K562 (cell line): Measurements from ENCODE around the gene C1orf74. TPM values are rescaled to one million over a fixed set of nuclear protein-coding genes. Genes with fewer than 3 reads are reported as not detected.

ENCODE experiments used
- ATAC-seq: fragments of 200-7000 bp; cut with Tn5 transposase; 3 replicates; pipeline ENCODE4 v1.9.1; 2020; ENCODE audit warnings: moderate library complexity
- BruUV-seq: library from RNA; stranded (reverse); fragments of 400-500 nt; replicated peaks from 2 replicates; lab custom pipeline; 2021; lab: Mats Ljungman, UMichigan
- CTCF ChIA-PET: fragments of 300-600 bp; formaldehyde crosslinking; extraction: SDS; loops from one replicate; lab custom pipeline; 2021; ENCODE audit warnings: low intra/inter-chr PET ratio; lab: Yijun Ruan, JAX
- POLR2A ChIA-PET: fragments of 300-600, 350-650 bp; sonication (Branson Sonifier 250); formaldehyde crosslinking; extraction: SDS; loops from one replicate; lab custom pipeline; 2021; ENCODE audit warnings: antibody characterized with exemption, inconsistent platforms; lab: Yijun Ruan, JAX
- DNase-seq, 4 experiments: peaks; one replicate each; pipeline versions ENCODE4 v3.0.0 to v3.0.0-alpha.2; 2011 to 2018; ENCODE audit warnings: low spot score in 3 of 4, mixed read lengths in 3 of 4; ENCODE audit errors: extremely low read depth in 1 of 4
- FAIRE-seq: peaks from 2 replicates; lab custom pipeline; 2011; peaks lifted over from hg19 to GRCh38; lab: Jason Lieb, UNC
- H2AFZ ChIP-seq: 2 replicates; pipeline ENCODE4 v1.6.0; 2011; ENCODE audit warnings: low read depth, low read length, control low read depth, inconsistent platforms
- H3K27ac ChIP-seq: fragments of 200-600 bp; 3 replicates; pipeline ENCODE4 v1.8.0; 2011; ENCODE audit warnings: low read depth, mild to moderate bottlenecking, control low read depth, inconsistent platforms, low read length, moderate library complexity, mixed read lengths; ENCODE audit errors: extremely low read depth
- H3K27me3 ChIP-seq, 2 experiments: fragments of 300-600 bp in 1 of 2; 2 replicates in 1 of 2; 3 replicates in 1 of 2; pipeline versions ENCODE4 v1.6.0 to v1.8.0; 2011; ENCODE audit warnings: inconsistent platforms in 2 of 2, low read length in 2 of 2, mild to moderate bottlenecking in 1 of 2, mixed read lengths in 1 of 2, moderate library complexity in 1 of 2; ENCODE audit not compliant: control insufficient read depth in 2 of 2, insufficient read depth in 2 of 2
- H3K36me3 ChIP-seq: fragments of 300-600 bp; 3 replicates; pipeline ENCODE4 v1.8.0; 2011; ENCODE audit warnings: mild to moderate bottlenecking, low read length, inconsistent platforms; ENCODE audit not compliant: control insufficient read depth, insufficient read depth
- H3K4me1 ChIP-seq, 2 experiments: fragments of 200-600 bp in 1 of 2; replicated peaks in 1 of 2; 2 replicates in 1 of 2; 3 replicates in 1 of 2; pipeline versions ENCODE4 v1.5.1 to v1.8.0; 2011; ENCODE audit warnings: inconsistent platforms in 2 of 2, low read length in 2 of 2, mild to moderate bottlenecking in 1 of 2, mixed read lengths in 1 of 2, moderate library complexity in 1 of 2; ENCODE audit not compliant: control insufficient read depth in 2 of 2, insufficient read depth in 2 of 2
- H3K4me2 ChIP-seq: 2 replicates; pipeline ENCODE4 v1.6.1; 2011; ENCODE audit warnings: low read length, control low read depth, inconsistent platforms, mixed read lengths; ENCODE audit not compliant: insufficient read depth
- H3K4me3 ChIP-seq: fragments of 200-600 bp; sonication (generic), shearing (Covaris generic); 2 replicates; pipeline ENCODE4 v1.5.1; 2016; ENCODE audit warnings: control low read depth, inconsistent platforms
- H3K79me2 ChIP-seq: fragments of 200-600 bp; 3 replicates; pipeline ENCODE4 v1.8.0; 2011; ENCODE audit warnings: low read length, inconsistent platforms; ENCODE audit not compliant: control insufficient read depth, insufficient read depth
- H3K9ac ChIP-seq, 2 experiments: 2 replicates each; pipeline versions ENCODE4 v1.6.0 to v1.6.1; 2011; ENCODE audit warnings: low read depth in 2 of 2, low read length in 2 of 2, control low read depth in 1 of 2, inconsistent platforms in 1 of 2, mild to moderate bottlenecking in 1 of 2, mixed read lengths in 1 of 2; ENCODE audit not compliant: insufficient read depth in 1 of 2
- H3K9me1 ChIP-seq: one replicate; pipeline ENCODE4 v1.6.0; 2011; ENCODE audit warnings: inconsistent platforms, mild to moderate bottlenecking, low read length, moderate library complexity; ENCODE audit not compliant: control insufficient read depth, insufficient read depth
- H3K9me3 ChIP-seq: replicated peaks from 2 replicates; pipeline ENCODE4 v1.5.1; 2011; ENCODE audit warnings: low read depth, low read length, inconsistent platforms; ENCODE audit not compliant: control insufficient read depth, insufficient read depth
- H4K20me1 ChIP-seq: replicated peaks from 2 replicates; pipeline ENCODE4 v1.6.1; 2011; ENCODE audit warnings: low read length, inconsistent platforms, mixed read lengths; ENCODE audit not compliant: control insufficient read depth, insufficient read depth
- ARHGAP35 ChIP-seq: fragments of 450-650 bp; IDR thresholded peaks from 2 replicates; pipeline ENCODE4 v1.6.1; 2018; ENCODE audit not compliant: partially characterized antibody
- EGR1 ChIP-seq: fragments of 450-650 bp; conservative IDR thresholded peaks from 2 replicates; pipeline ENCODE4 v1.6.1; 2017; ENCODE audit warnings: mild to moderate bottlenecking
- RFX5 ChIP-seq: IDR thresholded peaks from 2 replicates; pipeline ENCODE4 v1.6.1; 2011; ENCODE audit warnings: low read depth, mild to moderate bottlenecking, improper control_type of control experiment, low read length
- TCF7L2 ChIP-seq: fragments of 150-350 bp; IDR thresholded peaks from 2 replicates; pipeline ENCODE4 v1.6.1; 2016; ENCODE audit warnings: low read depth, mild to moderate bottlenecking, low read length, moderate library complexity
- YY1 ChIP-seq, 3 experiments: IDR thresholded peaks; 2 replicates each; pipeline ENCODE4 v1.6.1; 2011; ENCODE audit warnings: low read length in 2 of 3, mild to moderate bottlenecking in 2 of 3, moderate library complexity in 2 of 3, borderline replicate concordance in 1 of 3, control low read depth in 1 of 3, low read depth in 1 of 3; ENCODE audit not compliant: insufficient read depth in 3 of 3, insufficient replicate concordance in 2 of 3, control insufficient read depth in 1 of 3, insufficient read length in 1 of 3; ENCODE audit errors: extremely low read depth in 1 of 3
- ZNF324 ChIP-seq: fragments of 250-450 bp; sonication (Bioruptor Pico); IDR thresholded peaks from 2 replicates; pipeline ENCODE4 v1.4.0; 2020; ENCODE audit warnings: mild to moderate bottlenecking
- ZNF408 ChIP-seq: fragments of 250-450 bp; sonication (Bioruptor Pico); IDR thresholded peaks from 2 replicates; pipeline ENCODE4 v1.4.0; 2020; ENCODE audit warnings: low read depth, mild to moderate bottlenecking, moderate library complexity
- WGBS: fragments of 100-300 bp; shearing (Covaris generic); methylation state at CpG from one replicate; pipeline ENCODE4 v1.1.6; 2016; ENCODE audit warnings: low coverage, mixed read lengths; ENCODE audit not compliant: insufficient coverage; ENCODE audit errors: missing lambda C conversion rate; 5-methylcytosine and 5-hydroxymethylcytosine counted together
- in situ Hi-C: fragments of 300-500 bp; cut with MboI; formaldehyde crosslinking; loops from 4 replicates; pipeline ENCODE4 v1.15.0; 2018; ENCODE audit warnings: inconsistent platforms, mixed read lengths
- intact Hi-C: fragments of 100-400 bp; cut with micrococcal nuclease; formaldehyde crosslinking; loops from 2 replicates; pipeline ENCODE4 v1.14.2; 2022
- polyA plus RNA-seq, 8 experiments: library from polyadenylated mRNA; depleted of rRNA in 4 of 8; stranded (reverse) in 5 of 8; unstranded in 3 of 8; fragments of >200 nt; fragmentation: Nextera tagmentation in 2 of 8; fragmentation: Illumina TruSeq in 1 of 8; extraction: Ambion mirVana in 2 of 8; extraction: Trizol in 1 of 8; gene quantifications; 2 replicates each; pipeline versions ENCODE4 v1.2.1 to v1.2.3, GENCODE V29; 2011 to 2014; ENCODE audit warnings: inconsistent platforms in 1 of 8, missing spikeins in 1 of 8
- total RNA-seq, 7 experiments: library from RNA; depleted of rRNA in 6 of 7; stranded (reverse); fragments of >200 nt in 6 of 7; fragmentation: Illumina TruSeq in 2 of 7; extraction: Trizol in 2 of 7; gene quantifications; 2 replicates each; pipeline versions ENCODE4 v1.2.1 to v1.2.3, GENCODE V29; 2011 to 2021; ENCODE audit warnings: low replicate concordance in 1 of 7
- TF ChIP-seq, protein P1 (sequence below): fragments of 200-800 bp; sonication (Bioruptor generic); IDR thresholded peaks from 2 replicates; pipeline ENCODE4 v1.6.1; 2016; ENCODE audit warnings: missing genetic modification characterization, missing compliant biosample characterization
- TF ChIP-seq, protein P2 (sequence below): fragments of 450-650 bp; formaldehyde crosslinking; conservative IDR thresholded peaks from 2 replicates; pipeline ENCODE4 v1.4.0; 2022; ENCODE audit warnings: mild to moderate bottlenecking, missing genetic modification characterization
- TF ChIP-seq, protein P3 (sequence below): fragments of 450-650 bp; IDR thresholded peaks from 2 replicates; pipeline ENCODE4 v1.7.0; 2016; ENCODE audit warnings: borderline replicate concordance
- TF ChIP-seq, protein P4 (sequence below): IDR thresholded peaks from 3 replicates; pipeline ENCODE4 v1.6.1; 2011; ENCODE audit warnings: borderline replicate concordance, mild to moderate bottlenecking; ENCODE audit not compliant: insufficient read length, insufficient read depth

The C1orf74 gene
- total and polyA plus RNA-seq, 9 of the 15 experiments (the other 6 are each of a cell fraction or from before 2014, with no cell fraction given): 4.0 to 7.6 (median 5.7) TPM

DNA sequence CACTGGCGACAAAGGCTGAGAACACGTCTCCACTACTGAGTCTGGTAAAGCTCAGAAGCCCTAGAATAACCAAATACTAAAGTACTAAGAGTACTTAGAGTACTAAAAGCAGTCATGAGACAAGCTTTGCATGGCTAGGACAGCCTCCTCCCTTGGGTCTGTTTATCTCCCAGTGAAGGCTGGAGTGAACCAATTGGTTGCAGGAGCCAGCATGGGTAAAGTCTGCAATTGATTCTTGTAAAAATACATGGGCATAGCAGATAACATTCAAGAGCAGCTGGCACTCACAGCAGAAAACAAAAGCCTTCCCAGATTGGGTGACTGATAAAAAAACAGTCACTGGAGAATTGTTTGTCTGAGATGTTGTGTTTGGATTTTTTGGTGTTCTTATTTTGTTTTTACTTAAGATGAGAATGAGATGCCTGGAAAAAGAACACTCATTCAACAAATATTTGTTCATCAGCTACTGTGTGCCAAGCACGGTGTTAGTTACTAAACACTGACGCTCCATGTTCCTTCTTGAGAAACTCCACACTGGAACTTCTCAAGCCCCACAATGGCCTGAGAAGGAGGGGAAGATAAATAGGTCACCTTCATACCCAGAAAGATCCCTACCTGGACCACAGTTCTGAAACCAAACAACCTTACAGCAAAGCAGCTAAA, 17.9 kb upstream of the C1orf74 start:
- Histone ChIP-seq H3K4me2 (no peak overlapping the region), H3K27ac (no peak overlapping the region), H4K20me1 (no peaks in the 10 kb centered on the region), H3K4me1 (peaks cover 8 to 15% of the 10 kb centered on the region in 2 experiments), H3K36me3 (no peaks in the 10 kb centered on the region), H3K27me3 (peaks cover 19 to 27% of the 10 kb centered on the region in 2 experiments; a peak in 4 of 5 replicates), H3K79me2 (no peaks in the 10 kb centered on the region), H3K9ac (no peak overlapping the region), H3K9me1 (peaks cover 3% of the 10 kb centered on the region), H3K4me3 (no peak overlapping the region), H2AFZ (no peak overlapping the region), H3K9me3 (no peaks in the 10 kb centered on the region)
- no peak for FAIRE-seq
- CTCF ChIA-PET: no interaction called here
- POLR2A ChIA-PET: interaction anchor here (0.7 kb wide), 1 partner anchor 18 kb away, joined by 5 read pairs; the partner anchor contains the start of gene C1orf74
- in situ Hi-C loops (no loop called here), intact Hi-C loops (no loop called here)
- BruUV-seq: no TSS peak
- DNase-seq: no peak
- 1% methylated on average over 4 of the region's 4 CpGs for WGBS
- no peak for ATAC-seq
- no peak for TF ChIP-seq EGR1
- no peak for TF ChIP-seq ZNF408 (CRISPR knock-in tag)
- TF ChIP-seq, protein P1, sequence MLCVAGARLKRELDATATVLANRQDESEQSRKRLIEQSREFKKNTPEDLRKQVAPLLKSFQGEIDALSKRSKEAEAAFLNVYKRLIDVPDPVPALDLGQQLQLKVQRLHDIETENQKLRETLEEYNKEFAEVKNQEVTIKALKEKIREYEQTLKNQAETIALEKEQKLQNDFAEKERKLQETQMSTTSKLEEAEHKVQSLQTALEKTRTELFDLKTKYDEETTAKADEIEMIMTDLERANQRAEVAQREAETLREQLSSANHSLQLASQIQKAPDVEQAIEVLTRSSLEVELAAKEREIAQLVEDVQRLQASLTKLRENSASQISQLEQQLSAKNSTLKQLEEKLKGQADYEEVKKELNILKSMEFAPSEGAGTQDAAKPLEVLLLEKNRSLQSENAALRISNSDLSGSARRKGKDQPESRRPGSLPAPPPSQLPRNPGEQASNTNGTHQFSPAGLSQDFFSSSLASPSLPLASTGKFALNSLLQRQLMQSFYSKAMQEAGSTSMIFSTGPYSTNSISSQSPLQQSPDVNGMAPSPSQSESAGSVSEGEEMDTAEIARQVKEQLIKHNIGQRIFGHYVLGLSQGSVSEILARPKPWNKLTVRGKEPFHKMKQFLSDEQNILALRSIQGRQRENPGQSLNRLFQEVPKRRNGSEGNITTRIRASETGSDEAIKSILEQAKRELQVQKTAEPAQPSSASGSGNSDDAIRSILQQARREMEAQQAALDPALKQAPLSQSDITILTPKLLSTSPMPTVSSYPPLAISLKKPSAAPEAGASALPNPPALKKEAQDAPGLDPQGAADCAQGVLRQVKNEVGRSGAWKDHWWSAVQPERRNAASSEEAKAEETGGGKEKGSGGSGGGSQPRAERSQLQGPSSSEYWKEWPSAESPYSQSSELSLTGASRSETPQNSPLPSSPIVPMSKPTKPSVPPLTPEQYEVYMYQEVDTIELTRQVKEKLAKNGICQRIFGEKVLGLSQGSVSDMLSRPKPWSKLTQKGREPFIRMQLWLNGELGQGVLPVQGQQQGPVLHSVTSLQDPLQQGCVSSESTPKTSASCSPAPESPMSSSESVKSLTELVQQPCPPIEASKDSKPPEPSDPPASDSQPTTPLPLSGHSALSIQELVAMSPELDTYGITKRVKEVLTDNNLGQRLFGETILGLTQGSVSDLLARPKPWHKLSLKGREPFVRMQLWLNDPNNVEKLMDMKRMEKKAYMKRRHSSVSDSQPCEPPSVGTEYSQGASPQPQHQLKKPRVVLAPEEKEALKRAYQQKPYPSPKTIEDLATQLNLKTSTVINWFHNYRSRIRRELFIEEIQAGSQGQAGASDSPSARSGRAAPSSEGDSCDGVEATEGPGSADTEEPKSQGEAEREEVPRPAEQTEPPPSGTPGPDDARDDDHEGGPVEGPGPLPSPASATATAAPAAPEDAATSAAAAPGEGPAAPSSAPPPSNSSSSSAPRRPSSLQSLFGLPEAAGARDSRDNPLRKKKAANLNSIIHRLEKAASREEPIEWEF (CRISPR knock-in tag): no peak
- TF ChIP-seq, protein P2, sequence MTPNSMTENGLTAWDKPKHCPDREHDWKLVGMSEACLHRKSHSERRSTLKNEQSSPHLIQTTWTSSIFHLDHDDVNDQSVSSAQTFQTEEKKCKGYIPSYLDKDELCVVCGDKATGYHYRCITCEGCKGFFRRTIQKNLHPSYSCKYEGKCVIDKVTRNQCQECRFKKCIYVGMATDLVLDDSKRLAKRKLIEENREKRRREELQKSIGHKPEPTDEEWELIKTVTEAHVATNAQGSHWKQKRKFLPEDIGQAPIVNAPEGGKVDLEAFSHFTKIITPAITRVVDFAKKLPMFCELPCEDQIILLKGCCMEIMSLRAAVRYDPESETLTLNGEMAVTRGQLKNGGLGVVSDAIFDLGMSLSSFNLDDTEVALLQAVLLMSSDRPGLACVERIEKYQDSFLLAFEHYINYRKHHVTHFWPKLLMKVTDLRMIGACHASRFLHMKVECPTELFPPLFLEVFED (CRISPR knock-in tag): no peak
- no peak for TF ChIP-seq ARHGAP35
- no peak for TF ChIP-seq ZNF324 (CRISPR knock-in tag)
- TF ChIP-seq TCF7L2: no peak
- TF ChIP-seq, protein P3, sequence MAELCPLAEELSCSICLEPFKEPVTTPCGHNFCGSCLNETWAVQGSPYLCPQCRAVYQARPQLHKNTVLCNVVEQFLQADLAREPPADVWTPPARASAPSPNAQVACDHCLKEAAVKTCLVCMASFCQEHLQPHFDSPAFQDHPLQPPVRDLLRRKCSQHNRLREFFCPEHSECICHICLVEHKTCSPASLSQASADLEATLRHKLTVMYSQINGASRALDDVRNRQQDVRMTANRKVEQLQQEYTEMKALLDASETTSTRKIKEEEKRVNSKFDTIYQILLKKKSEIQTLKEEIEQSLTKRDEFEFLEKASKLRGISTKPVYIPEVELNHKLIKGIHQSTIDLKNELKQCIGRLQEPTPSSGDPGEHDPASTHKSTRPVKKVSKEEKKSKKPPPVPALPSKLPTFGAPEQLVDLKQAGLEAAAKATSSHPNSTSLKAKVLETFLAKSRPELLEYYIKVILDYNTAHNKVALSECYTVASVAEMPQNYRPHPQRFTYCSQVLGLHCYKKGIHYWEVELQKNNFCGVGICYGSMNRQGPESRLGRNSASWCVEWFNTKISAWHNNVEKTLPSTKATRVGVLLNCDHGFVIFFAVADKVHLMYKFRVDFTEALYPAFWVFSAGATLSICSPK: no peak
- TF ChIP-seq YY1 (IDR thresholded peaks at IDR 0.05; ENCODE audit: borderline replicate concordance in 1 of 3, control insufficient read depth in 1 of 3, extremely low read depth in 1 of 3, insufficient read depth in 3 of 3, insufficient read length in 1 of 3, insufficient replicate concordance in 2 of 3, low read depth in 1 of 3, low read length in 2 of 3): no peak
- no peak for TF ChIP-seq RFX5
- TF ChIP-seq, protein P4, sequence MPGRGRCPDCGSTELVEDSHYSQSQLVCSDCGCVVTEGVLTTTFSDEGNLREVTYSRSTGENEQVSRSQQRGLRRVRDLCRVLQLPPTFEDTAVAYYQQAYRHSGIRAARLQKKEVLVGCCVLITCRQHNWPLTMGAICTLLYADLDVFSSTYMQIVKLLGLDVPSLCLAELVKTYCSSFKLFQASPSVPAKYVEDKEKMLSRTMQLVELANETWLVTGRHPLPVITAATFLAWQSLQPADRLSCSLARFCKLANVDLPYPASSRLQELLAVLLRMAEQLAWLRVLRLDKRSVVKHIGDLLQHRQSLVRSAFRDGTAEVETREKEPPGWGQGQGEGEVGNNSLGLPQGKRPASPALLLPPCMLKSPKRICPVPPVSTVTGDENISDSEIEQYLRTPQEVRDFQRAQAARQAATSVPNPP: no peak
